OCI-LY3 (cell line): ENCODE data around the gene PLD5.

Experiments used
- H2AFZ ChIP-seq: fragments of 200-600, 300-600 bp; shearing (Covaris generic); 2 replicates; pipeline ENCODE4 v1.6.0; 2014; ENCODE audit warnings: antibody characterized with exemption, low read depth, low read length
- H3K27ac ChIP-seq: fragments of 200-600, 300-600 bp; sonication (generic); 2 replicates; pipeline ENCODE4 v1.5.1; 2014; ENCODE audit warnings: mild to moderate bottlenecking, low read length, moderate library complexity, mixed read lengths
- H3K27me3 ChIP-seq: fragments of 200-600, 300-600 bp; sonication (generic); 2 replicates; pipeline ENCODE4 v1.6.1; 2014; ENCODE audit warnings: low read depth, low read length, mixed read lengths
- H3K36me3 ChIP-seq: fragments of 200-600, 300-600 bp; sonication (generic); replicated peaks from 2 replicates; pipeline ENCODE3; 2014; ENCODE audit warnings: low read depth, low read length, mixed read lengths
- H3K4me1 ChIP-seq: fragments of 300-600, 200-600 bp; sonication (generic); 2 replicates; pipeline ENCODE4 v1.6.1; 2014; ENCODE audit warnings: low read length, mixed read lengths
- H3K4me2 ChIP-seq: fragments of 200-600, 300-600 bp; sonication (generic); 2 replicates; pipeline ENCODE4 v1.6.1; 2014; ENCODE audit warnings: low read length, mixed read lengths
- H3K4me3 ChIP-seq: fragments of 300-600, 200-600 bp; sonication (generic); 2 replicates; pipeline ENCODE4 v1.5.1; 2014; ENCODE audit warnings: antibody characterized with exemption, mild to moderate bottlenecking, low read length, moderate library complexity
- H3K79me2 ChIP-seq: fragments of 300-600, 200-600 bp; shearing (Covaris generic); 2 replicates; pipeline ENCODE4 v1.6.1; 2014; ENCODE audit warnings: mild to moderate bottlenecking, low read length, mixed read lengths
- H3K9ac ChIP-seq: fragments of 300-600, 200-600 bp; shearing (Covaris generic); 2 replicates; pipeline ENCODE4 v1.6.0; 2014; ENCODE audit warnings: mild to moderate bottlenecking, low read length, moderate library complexity
- H3K9me3 ChIP-seq: fragments of 200-600, 300-600 bp; shearing (Covaris generic); 2 replicates; pipeline ENCODE4 v1.6.1; 2014; ENCODE audit warnings: low read length, mixed read lengths; ENCODE audit not compliant: insufficient read depth
- H4K20me1 ChIP-seq: fragments of 200-600, 300-600 bp; sonication (generic); 2 replicates; pipeline ENCODE4 v1.6.1; 2016; ENCODE audit warnings: low read length, mixed read lengths; ENCODE audit not compliant: insufficient read depth
- CTCF ChIP-seq: fragments of 200-600, 300-600 bp; sonication (generic); IDR thresholded peaks from 2 replicates; pipeline ENCODE4 v1.5.1; 2014; ENCODE audit warnings: antibody characterized with exemption, low read length, low read depth
- EZH2phosphoT487 ChIP-seq: fragments of 200-600 bp; shearing (Covaris generic); IDR thresholded peaks from 2 replicates; pipeline ENCODE4 v1.6.1; 2018; ENCODE audit warnings: antibody characterized with exemption, mixed run types, low read depth

The PLD5 gene

GRCh38 chr1:242534753-242535152 is 10.3 kb upstream of the PLD5 start:
- H3K27me3 ChIP-seq: no peaks in the 10 kb centered on the region
- no peaks in the 10 kb centered on the region for H3K36me3 ChIP-seq
- no peak overlapping the region for H3K27ac ChIP-seq
- H4K20me1 ChIP-seq: no peaks in the 10 kb centered on the region
- H3K4me2 ChIP-seq: no peak overlapping the region
- no peak overlapping the region for H3K9ac ChIP-seq
- H2AFZ ChIP-seq: no peak overlapping the region
- no peaks in the 10 kb centered on the region for H3K4me1 ChIP-seq
- H3K79me2 ChIP-seq: no peaks in the 10 kb centered on the region
- no peaks in the 10 kb centered on the region for H3K9me3 ChIP-seq
- TF ChIP-seq CTCF: no peak
- no peak for TF ChIP-seq EZH2phosphoT487
- no peak overlapping the region for H3K4me3 ChIP-seq

GRCh38 chr1:242530761-242531160 is 6.3 kb upstream of the PLD5 start:
- H3K27ac ChIP-seq: no peak overlapping the region
- TF ChIP-seq CTCF (no peak), EZH2phosphoT487 (no peak)
- H2AFZ ChIP-seq: no peak overlapping the region
- H3K4me2 ChIP-seq: no peak overlapping the region
- H3K4me3 ChIP-seq: no peak overlapping the region
- H3K4me1 ChIP-seq: no peaks in the 10 kb centered on the region
- H3K9ac ChIP-seq: no peak overlapping the region
- H3K9me3 ChIP-seq: no peaks in the 10 kb centered on the region
- H3K36me3 ChIP-seq: no peaks in the 10 kb centered on the region
- no peaks in the 10 kb centered on the region for H4K20me1 ChIP-seq
- H3K79me2 ChIP-seq: no peaks in the 10 kb centered on the region
- H3K27me3 ChIP-seq: no peaks in the 10 kb centered on the region

GRCh38 chr1:242525769-242526168 is 1.3 kb upstream of the PLD5 start:
- Histone ChIP-seq H4K20me1 (no peaks in the 10 kb centered on the region), H2AFZ (no peak overlapping the region), H3K36me3 (no peaks in the 10 kb centered on the region), H3K4me2 (no peak overlapping the region), H3K79me2 (no peaks in the 10 kb centered on the region), H3K9me3 (0 out of 2 replicates have a peak, but pooled peaks cover 7% of the 10 kb centered on the region), H3K27ac (no peak overlapping the region), H3K9ac (no peak overlapping the region), H3K4me3 (no peak overlapping the region), H3K27me3 (peaks cover 3% of the 10 kb centered on the region; the same call in 1 of the 2 replicates), H3K4me1 (no peaks in the 10 kb centered on the region)
- TF ChIP-seq EZH2phosphoT487 (no peak), CTCF (no peak)

- Histone ChIP-seq H3K27me3 (peaks cover 3% of the 10 kb centered on the region; the same call in 1 of the 2 replicates), H3K9ac (no peak overlapping the region), H3K79me2 (no peaks in the 10 kb centered on the region), H2AFZ (no peak overlapping the region), H3K27ac (no peak overlapping the region), H3K36me3 (no peaks in the 10 kb centered on the region), H3K4me3 (no peak overlapping the region), H4K20me1 (no peaks in the 10 kb centered on the region), H3K4me2 (no peak overlapping the region), H3K9me3 (0 out of 2 replicates have a peak, but pooled peaks cover 7% of the 10 kb centered on the region), H3K4me1 (no peaks in the 10 kb centered on the region)
- TF ChIP-seq EZH2phosphoT487 (no peak), CTCF (no peak)
Measured at GRCh38 chr1:242525360-242525722, 844 bp upstream of the PLD5 start.
